GM15510 (cell line): ENCODE data around the gene ILF3.

ENCODE experiments used
- POLR2A ChIP-seq: IDR thresholded peaks from 3 replicates; pipeline ENCODE4 v1.6.1; 2011; ENCODE audit warnings: borderline replicate concordance; ENCODE audit not compliant: insufficient read length; ENCODE audit errors: extremely low read depth

ILF3 gene

GRCh38 chr19:10653732-10654609 is at the start of gene ILF3:
TSS of gene ILF3 (plus strand) at chr19:10654346. CDS start at chr19:10670606, 16,260 bp downstream.
- peak; percentile 90 for TF ChIP-seq POLR2A

GRCh38 chr19:10604460-10604980 is 49.6 kb upstream of the ILF3 start:
- TF ChIP-seq POLR2A = peak; percentile 32

- no peak for TF ChIP-seq POLR2A
These were observed 42.2 kb upstream of the ILF3 start for GRCh38 chr19:10611907-10612306.

GRCh38 chr19:10612499-10613119 is 41.5 kb upstream of the ILF3 start:
- TF ChIP-seq POLR2A = no peak

- TF ChIP-seq POLR2A = no peak
These were observed 38.6 kb upstream of the ILF3 start for GRCh38 chr19:10615429-10616023.

- no peak for TF ChIP-seq POLR2A
These were observed 36.6 kb upstream of the ILF3 start for GRCh38 chr19:10617409-10618121.

GRCh38 chr19:10618846-10619245 is 35.3 kb upstream of the ILF3 start:
- no peak for TF ChIP-seq POLR2A

- no peak for TF ChIP-seq POLR2A
These were observed 33.4 kb upstream of the ILF3 start for GRCh38 chr19:10620786-10621185.

- TF ChIP-seq POLR2A = no peak
These were observed 32.2 kb upstream of the ILF3 start for GRCh38 chr19:10621966-10622365.

- no peak for TF ChIP-seq POLR2A
These were observed 29.6 kb upstream of the ILF3 start for GRCh38 chr19:10624585-10624984.

GRCh38 chr19:10625003-10625761 is 29.0 kb upstream of the ILF3 start, which contains the start of gene SLC44A2:
TSS of gene SLC44A2 (plus strand) at chr19:10625553. CDS start at chr19:10625634, 81 bp downstream.
- no peak for TF ChIP-seq POLR2A

- no peak for TF ChIP-seq POLR2A
These were observed 28.4 kb upstream of the ILF3 start for GRCh38 chr19:10625762-10626138.

GRCh38 chr19:10631874-10632273 is 22.3 kb upstream of the ILF3 start:
- no peak for TF ChIP-seq POLR2A

- TF ChIP-seq POLR2A = no peak
These were observed 19.7 kb upstream of the ILF3 start for GRCh38 chr19:10634430-10634829.
